Activated CD8-positive, alpha-beta T cell treated with anti-CD3 and anti-CD28 coated beads for 36 hours (primary cell): ENCODE measurements around the gene ATP2A2. TPM values are rescaled to one million over a fixed set of nuclear protein-coding genes. Genes with fewer than 3 reads are reported as not detected.
"Not testable (repeated sequence)": the region's sequence is repeated elsewhere in the genome, so short reads cannot be mapped to it uniquely, and the experiment has no call there.

ENCODE experiments used
- ATAC-seq: fragments of 200-7000 bp; cut with Tn5 transposase; one replicate; pipeline ENCODE4 v1.10.0; 2021; ENCODE audit warnings: mild to moderate bottlenecking, moderate library complexity
- CTCF ChIA-PET: fragments of 350-600 bp; sonication (Branson Sonifier 250); formaldehyde crosslinking; loops from one replicate; lab custom pipeline; 2021; ENCODE audit warnings: antibody characterized with exemption; lab: Charles Lee
- POLR2A ChIA-PET: fragments of 350-600 bp; sonication (Branson Sonifier 250); formaldehyde crosslinking; loops from one replicate; lab custom pipeline; 2021; ENCODE audit warnings: antibody characterized with exemption; lab: Charles Lee
- DNase-seq: peaks from one replicate; pipeline ENCODE4 v3.0.0-alpha.2; 2020
- H3K27ac Mint-ChIP-seq: one replicate; pipeline ENCODE4 v1.8.0; 2021; ENCODE audit warnings: mild to moderate bottlenecking, mixed read lengths
- H3K27me3 Mint-ChIP-seq: one replicate; pipeline ENCODE4 v1.8.0; 2021; ENCODE audit warnings: mixed read lengths
- H3K36me3 Mint-ChIP-seq: one replicate; pipeline ENCODE4 v1.8.0; 2021; ENCODE audit warnings: low read depth, mixed read lengths
- H3K4me1 Mint-ChIP-seq: one replicate; pipeline ENCODE4 v1.8.0; 2021; ENCODE audit warnings: low read depth, mixed read lengths
- H3K4me3 Mint-ChIP-seq: one replicate; pipeline ENCODE4 v1.8.0; 2021; ENCODE audit warnings: mild to moderate bottlenecking, moderate library complexity, mixed read lengths
- H3K9me3 Mint-ChIP-seq: one replicate; pipeline ENCODE4 v1.8.0; 2021; ENCODE audit warnings: mixed read lengths
- intact Hi-C: fragments of 100-400 bp; cut with micrococcal nuclease; formaldehyde crosslinking; loops from one replicate; pipeline ENCODE4 v1.10.0; 2022
- total RNA-seq, 2 experiments: library from RNA; stranded (reverse); gene quantifications; one replicate each; pipeline ENCODE4 v1.2.3, GENCODE V29; 2021
- TF ChIP-seq, protein P1 (sequence below): fragments of 200-600 bp; IDR thresholded peaks from one replicate; pipeline ENCODE4 v1.8.0; 2022; ENCODE audit warnings: antibody characterized with exemption, mild to moderate bottlenecking

ATP2A2 gene
- total RNA-seq, 2 experiments from 2014 or later = 107 to 111 TPM

GRCh38 chr12:110337912-110338710 lies 57.1 kb downstream of the ATP2A2 start:
- intact Hi-C loops = no loop called here
- ATAC-seq (no peak), DNase-seq (no peak)
- peaks cover 67% of the 10 kb centered on the region for H3K36me3 Mint-ChIP-seq
- TF ChIP-seq, protein P1, sequence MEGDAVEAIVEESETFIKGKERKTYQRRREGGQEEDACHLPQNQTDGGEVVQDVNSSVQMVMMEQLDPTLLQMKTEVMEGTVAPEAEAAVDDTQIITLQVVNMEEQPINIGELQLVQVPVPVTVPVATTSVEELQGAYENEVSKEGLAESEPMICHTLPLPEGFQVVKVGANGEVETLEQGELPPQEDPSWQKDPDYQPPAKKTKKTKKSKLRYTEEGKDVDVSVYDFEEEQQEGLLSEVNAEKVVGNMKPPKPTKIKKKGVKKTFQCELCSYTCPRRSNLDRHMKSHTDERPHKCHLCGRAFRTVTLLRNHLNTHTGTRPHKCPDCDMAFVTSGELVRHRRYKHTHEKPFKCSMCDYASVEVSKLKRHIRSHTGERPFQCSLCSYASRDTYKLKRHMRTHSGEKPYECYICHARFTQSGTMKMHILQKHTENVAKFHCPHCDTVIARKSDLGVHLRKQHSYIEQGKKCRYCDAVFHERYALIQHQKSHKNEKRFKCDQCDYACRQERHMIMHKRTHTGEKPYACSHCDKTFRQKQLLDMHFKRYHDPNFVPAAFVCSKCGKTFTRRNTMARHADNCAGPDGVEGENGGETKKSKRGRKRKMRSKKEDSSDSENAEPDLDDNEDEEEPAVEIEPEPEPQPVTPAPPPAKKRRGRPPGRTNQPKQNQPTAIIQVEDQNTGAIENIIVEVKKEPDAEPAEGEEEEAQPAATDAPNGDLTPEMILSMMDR = no peak
- no peak overlapping the region for H3K27ac Mint-ChIP-seq
- ChIA-PET POLR2A (interaction anchor here (0.6 to 2.5 kb wide), 2 partner anchors 11 to 372 kb away, joined by 3 to 9 read pairs; no protein-coding TSS in a partner anchor), CTCF (interaction anchor here (1.7 kb wide), 1 partner anchor 19 kb away, joined by 5 read pairs; no protein-coding TSS in a partner anchor)
- H3K27me3 Mint-ChIP-seq = no peaks in the 10 kb centered on the region
- no peak overlapping the region for H3K4me3 Mint-ChIP-seq
- H3K9me3 Mint-ChIP-seq = no peaks in the 10 kb centered on the region
- H3K4me1 Mint-ChIP-seq = no peaks in the 10 kb centered on the region

DNA sequence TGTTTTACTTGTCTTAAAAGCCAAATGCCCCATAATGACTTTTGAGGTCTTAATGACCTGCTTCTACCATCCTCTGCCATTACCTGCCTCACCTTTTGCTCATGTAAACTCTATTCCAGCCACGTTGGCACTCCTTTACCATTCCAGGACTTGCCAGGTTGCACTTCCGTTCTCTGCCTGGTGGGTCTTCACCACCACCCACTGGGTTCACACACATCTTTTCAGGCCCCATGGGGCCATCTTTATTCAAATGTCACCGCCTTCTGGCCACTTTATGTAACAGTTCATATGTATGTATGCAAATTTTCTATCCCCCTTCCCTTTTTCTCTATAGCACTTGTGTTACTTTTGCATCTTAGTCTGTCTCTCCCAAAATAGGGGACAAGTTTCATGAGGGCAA lies 57.7 kb downstream of the ATP2A2 start:
- no peak for DNase-seq
- no peak for ATAC-seq
- Mint-ChIP-seq H3K4me1 (no peaks in the 10 kb centered on the region), H3K27ac (no peak overlapping the region), H3K36me3 (peaks cover 73% of the 10 kb centered on the region), H3K4me3 (no peak overlapping the region), H3K9me3 (no peaks in the 10 kb centered on the region), H3K27me3 (no peaks in the 10 kb centered on the region)
- CTCF ChIA-PET = interaction anchor here (1.6 to 1.7 kb wide), 2 partner anchors 9 to 19 kb away, joined by 3 to 5 read pairs; no protein-coding TSS in a partner anchor
- intact Hi-C loops = no loop called here
- TF ChIP-seq, protein P1 = peak; percentile 34
- POLR2A ChIA-PET = interaction anchor here (2.5 kb wide), 1 partner anchor 11 kb away, joined by 9 read pairs; no protein-coding TSS in a partner anchor

DNA sequence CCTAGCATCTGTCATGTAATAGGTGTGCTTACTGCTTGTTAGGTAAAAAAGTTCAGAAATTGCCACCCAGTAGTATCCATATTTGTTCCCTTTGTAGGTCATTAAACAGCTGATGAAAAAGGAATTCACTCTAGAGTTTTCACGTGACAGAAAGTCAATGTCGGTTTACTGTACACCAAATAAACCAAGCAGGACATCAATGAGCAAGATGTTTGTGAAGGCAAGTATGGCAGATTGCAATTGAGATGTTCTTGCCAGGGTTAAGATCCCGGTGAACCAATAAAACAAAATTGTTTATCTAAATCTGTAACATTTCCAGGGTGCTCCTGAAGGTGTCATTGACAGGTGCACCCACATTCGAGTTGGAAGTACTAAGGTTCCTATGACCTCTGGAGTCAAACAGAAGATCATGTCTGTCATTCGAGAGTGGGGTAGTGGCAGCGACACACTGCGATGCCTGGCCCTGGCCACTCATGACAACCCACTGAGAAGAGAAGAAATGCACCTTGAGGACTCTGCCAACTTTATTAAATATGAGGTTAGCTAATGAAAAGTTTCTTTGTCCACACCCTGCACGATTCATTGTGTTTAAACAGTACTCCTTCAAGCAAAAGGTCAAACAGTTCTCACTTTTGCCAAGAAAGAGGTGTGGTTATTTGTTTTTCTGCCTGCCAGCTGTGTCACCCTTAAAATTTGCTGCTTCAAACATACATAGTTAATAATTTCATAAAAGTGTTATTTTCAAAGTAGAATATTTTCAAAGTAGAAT lies 58.3 kb downstream of the ATP2A2 start:
- Mint-ChIP-seq H3K27me3 (no peaks in the 10 kb centered on the region), H3K4me1 (no peaks in the 10 kb centered on the region), H3K4me3 (no peak overlapping the region), H3K9me3 (no peaks in the 10 kb centered on the region), H3K27ac (no peak overlapping the region), H3K36me3 (peaks cover 74% of the 10 kb centered on the region)
- CTCF ChIA-PET = interaction anchor here (1.3 to 1.7 kb wide), 4 partner anchors 8 to 92 kb away, joined by 3 to 6 read pairs (median 4); no protein-coding TSS in a partner anchor
- TF ChIP-seq, protein P1 = peak; percentile 7
- DNase-seq (no peak), ATAC-seq (no peak)
- intact Hi-C loops = no loop called here
- POLR2A ChIA-PET = interaction anchor here (2.5 kb wide), 1 partner anchor 10 kb away, joined by 9 read pairs; no protein-coding TSS in a partner anchor

DNA sequence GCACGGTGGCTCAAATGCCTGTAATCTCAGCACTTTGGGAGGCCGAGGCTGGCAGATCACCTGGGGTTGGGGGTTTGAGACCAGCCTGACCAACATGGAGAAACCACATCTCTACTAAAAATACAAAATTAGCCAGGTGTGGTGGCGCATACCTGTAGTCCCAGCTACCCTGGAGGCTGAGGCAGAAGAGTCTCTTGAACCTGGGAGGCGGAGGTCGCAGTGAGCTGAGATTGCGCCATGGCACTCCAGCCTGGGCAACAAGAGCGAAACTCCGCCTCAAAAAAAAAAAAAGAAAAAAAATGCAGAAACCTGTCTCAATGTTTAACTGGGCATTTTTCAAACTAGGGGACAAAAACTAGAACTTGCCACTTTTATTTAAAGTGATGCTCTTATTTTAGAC lies 59.2 kb downstream of the ATP2A2 start:
- H3K4me1 Mint-ChIP-seq, H3K9me3 Mint-ChIP-seq, intact Hi-C loops, DNase-seq, H3K4me3 Mint-ChIP-seq, ATAC-seq, H3K27me3 Mint-ChIP-seq: not testable (repeated sequence)
- ChIA-PET POLR2A (interaction anchor here (1.5 kb wide), 1 partner anchor 9 kb away, joined by 7 read pairs; no protein-coding TSS in a partner anchor), CTCF (interaction anchor here (1.0 to 1.6 kb wide), 4 partner anchors 9 to 240 kb away, joined by 3 to 6 read pairs (median 3); no protein-coding TSS in a partner anchor)
- Mint-ChIP-seq H3K36me3 (peaks cover 77% of the 10 kb centered on the region), H3K27ac (peak overlapping the region; percentile 40)

DNA sequence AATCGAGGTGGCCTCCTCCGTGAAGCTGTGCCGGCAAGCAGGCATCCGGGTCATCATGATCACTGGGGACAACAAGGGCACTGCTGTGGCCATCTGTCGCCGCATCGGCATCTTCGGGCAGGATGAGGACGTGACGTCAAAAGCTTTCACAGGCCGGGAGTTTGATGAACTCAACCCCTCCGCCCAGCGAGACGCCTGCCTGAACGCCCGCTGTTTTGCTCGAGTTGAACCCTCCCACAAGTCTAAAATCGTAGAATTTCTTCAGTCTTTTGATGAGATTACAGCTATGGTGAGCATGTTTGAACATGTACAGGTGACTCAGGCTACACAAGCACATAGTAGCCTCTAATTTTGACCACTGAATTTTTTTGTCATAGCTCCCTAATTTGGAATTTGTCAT lies 59.7 kb downstream of the ATP2A2 start:
- POLR2A ChIA-PET = interaction anchor here (1.5 kb wide), 1 partner anchor 9 kb away, joined by 7 read pairs; no protein-coding TSS in a partner anchor

More for the DNA sequence above, 59.7 kb downstream of the ATP2A2 start:
- peak overlapping the region; percentile 40 for H3K27ac Mint-ChIP-seq
- DNase-seq = no peak
- H3K36me3 Mint-ChIP-seq = peaks cover 74% of the 10 kb centered on the region
- H3K27me3 Mint-ChIP-seq = no peaks in the 10 kb centered on the region
- TF ChIP-seq, protein P1 = no peak
- H3K4me3 Mint-ChIP-seq = no peak overlapping the region
- no peaks in the 10 kb centered on the region for H3K9me3 Mint-ChIP-seq
- H3K4me1 Mint-ChIP-seq = peaks cover 2% of the 10 kb centered on the region
- intact Hi-C loops = no loop called here
- no peak for ATAC-seq
- CTCF ChIA-PET = interaction anchor here (1.0 to 1.3 kb wide), 4 partner anchors 10 to 241 kb away, joined by 3 read pairs; no protein-coding TSS in a partner anchor
